GM21423 (cell line): ENCODE results near the gene THBS4.
"Not testable (repeated sequence)": the region's sequence is repeated elsewhere in the genome, so short reads cannot be mapped to it uniquely, and the experiment has no call there.

Experiments used
- ATAC-seq: cut with Tn5 transposase; IDR thresholded peaks from one replicate; pipeline ENCODE4 v1.9.1; 2021; ENCODE audit warnings: mild to moderate bottlenecking, moderate library complexity; ENCODE audit not compliant: unreplicated experiment

The THBS4 gene

GRCh38 chr5:80111376-80111990 is 76.3 kb downstream of the THBS4 start:
- ATAC-seq, result not testable (repeated sequence)

- no peak for ATAC-seq
Measured at GRCh38 chr5:80114860-80115259, 79.7 kb downstream of the THBS4 start.

- ATAC-seq, result no peak
Measured at GRCh38 chr5:80116000-80116399, 80.9 kb downstream of the THBS4 start.

GRCh38 chr5:80116465-80116864 is 81.3 kb downstream of the THBS4 start:
- ATAC-seq, result no peak

GRCh38 chr5:80117446-80117845 is 82.3 kb downstream of the THBS4 start:
- ATAC-seq, result no peak

- no peak for ATAC-seq
Measured at GRCh38 chr5:80119372-80119771, 84.2 kb downstream of the THBS4 start.

GRCh38 chr5:80122579-80122978 is 87.4 kb downstream of the THBS4 start:
- ATAC-seq, result no peak

- ATAC-seq, result no peak
Measured at GRCh38 chr5:80124121-80124918, 89.2 kb downstream of the THBS4 start.

GRCh38 chr5:80125022-80125961 is 90.1 kb downstream of the THBS4 start:
- peak; percentile 73 for ATAC-seq

GRCh38 chr5:80125962-80126480 is 90.9 kb downstream of the THBS4 start:
- peak; percentile 60 for ATAC-seq

- no peak for ATAC-seq
Measured at GRCh38 chr5:80127116-80127552, 92.0 kb downstream of the THBS4 start.

- ATAC-seq, result no peak
Measured at GRCh38 chr5:80128141-80128540, 93.0 kb downstream of the THBS4 start.

GRCh38 chr5:80129146-80129545 is 94.0 kb downstream of the THBS4 start:
- no peak for ATAC-seq
